Smooth muscle cell (in vitro differentiated cells): ENCODE results near the gene PLG. TPM values are rescaled to one million over a fixed set of nuclear protein-coding genes. Genes with fewer than 3 reads are reported as not detected.
A peak's percentile ranks its signal among the peaks of the same experiment; 100 is the strongest.

Experiments
- DNase-seq: peaks from one replicate; lab custom pipeline; 2025; ENCODE audit not compliant: unreplicated experiment; lab: John Stamatoyannopoulos, UW
- H2AFZ ChIP-seq: fragments of 200-600 bp; sonication (generic); 2 replicates; pipeline ENCODE4 v1.6.0; 2016; ENCODE audit warnings: antibody characterized with exemption, low read depth, mild to moderate bottlenecking
- H3F3A ChIP-seq: fragments of 200-600 bp; sonication (generic); 2 replicates; pipeline ENCODE4 v1.6.0; 2017; ENCODE audit warnings: antibody characterized with exemption, low read depth
- H3K27ac ChIP-seq: fragments of 200-600 bp; sonication (generic); 2 replicates; pipeline ENCODE4 v1.5.1; 2016; ENCODE audit warnings: low read depth, mild to moderate bottlenecking
- H3K27me3 ChIP-seq: fragments of 200-600 bp; sonication (generic); 2 replicates; pipeline ENCODE4 v1.6.1; 2016; ENCODE audit warnings: low read depth, mild to moderate bottlenecking
- H3K36me3 ChIP-seq: fragments of 200-600 bp; sonication (generic); 2 replicates; pipeline ENCODE4 v1.5.1; 2016; ENCODE audit warnings: low read depth
- H3K4me1 ChIP-seq: fragments of 200-600 bp; sonication (generic); 2 replicates; pipeline ENCODE4 v1.5.1; 2016; ENCODE audit warnings: low read depth
- H3K4me2 ChIP-seq: fragments of 200-600 bp; sonication (generic); 2 replicates; pipeline ENCODE4 v1.6.0; 2016; ENCODE audit warnings: mild to moderate bottlenecking
- H3K4me3 ChIP-seq: fragments of 200-600 bp; sonication (generic); 2 replicates; pipeline ENCODE4 v1.5.1; 2016; ENCODE audit warnings: mild to moderate bottlenecking
- H3K79me2 ChIP-seq: fragments of 200-600 bp; sonication (generic); 2 replicates; pipeline ENCODE4 v1.6.0; 2016; ENCODE audit warnings: low read depth, mild to moderate bottlenecking
- H3K9ac ChIP-seq: fragments of 200-600 bp; sonication (generic); 2 replicates; pipeline ENCODE4 v1.6.0; 2016; ENCODE audit warnings: low read depth
- H3K9me3 ChIP-seq: fragments of 200-600 bp; sonication (generic); replicated peaks from 2 replicates; pipeline ENCODE4 v1.5.1; 2016; ENCODE audit warnings: low read depth
- H4K20me1 ChIP-seq: fragments of 200-600 bp; sonication (generic); 2 replicates; pipeline ENCODE4 v1.6.0; 2016; ENCODE audit warnings: low read depth
- WGBS: methylation state at CpG from one replicate; pipeline ENCODE4 v1.1.7; 2016; ENCODE audit warnings: low lambda C conversion rate; 5-methylcytosine and 5-hydroxymethylcytosine counted together
- polyA plus RNA-seq: library from polyadenylated mRNA; unstranded; fragments of >200 nt; fragmentation: Nextera tagmentation; extraction: Ambion mirVana; gene quantifications from 2 replicates; pipeline ENCODE4 v1.2.1, GENCODE V29; 2016
- total RNA-seq: library from RNA; depleted of rRNA; stranded (reverse); fragments of >200 nt; gene quantifications from 2 replicates; pipeline ENCODE4 v1.2.3, GENCODE V29; 2014
- TF ChIP-seq, protein P1 (sequence below): fragments of 200-600 bp; sonication (generic); IDR thresholded peaks from 2 replicates; pipeline ENCODE4 v1.5.1; 2017; ENCODE audit warnings: borderline replicate concordance, mild to moderate bottlenecking, antibody characterized with exemption; ENCODE audit not compliant: insufficient read depth, poor library complexity, severe bottlenecking

The PLG gene
- total and polyA plus RNA-seq, 2 experiments from 2014 or later = 1.5 TPM; not detected in 1

DNA sequence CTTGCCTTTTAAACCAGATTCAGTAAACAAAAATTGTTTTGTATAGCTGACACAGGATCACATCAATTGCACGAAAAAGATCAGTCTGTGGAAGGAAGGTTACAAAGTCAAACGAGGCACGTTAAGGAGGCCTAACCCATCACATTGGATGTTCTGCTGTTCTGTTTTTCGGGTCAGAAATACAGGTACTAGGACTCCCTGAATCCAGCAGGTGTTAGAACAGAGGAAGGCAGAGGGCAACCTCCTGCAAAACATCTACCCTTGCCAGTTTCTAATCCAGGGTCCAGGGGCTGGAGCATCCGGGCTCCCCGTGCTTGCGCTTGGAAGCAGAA, 64.6 kb downstream of the PLG start:
- no peak for DNase-seq
- TF ChIP-seq, protein P1, sequence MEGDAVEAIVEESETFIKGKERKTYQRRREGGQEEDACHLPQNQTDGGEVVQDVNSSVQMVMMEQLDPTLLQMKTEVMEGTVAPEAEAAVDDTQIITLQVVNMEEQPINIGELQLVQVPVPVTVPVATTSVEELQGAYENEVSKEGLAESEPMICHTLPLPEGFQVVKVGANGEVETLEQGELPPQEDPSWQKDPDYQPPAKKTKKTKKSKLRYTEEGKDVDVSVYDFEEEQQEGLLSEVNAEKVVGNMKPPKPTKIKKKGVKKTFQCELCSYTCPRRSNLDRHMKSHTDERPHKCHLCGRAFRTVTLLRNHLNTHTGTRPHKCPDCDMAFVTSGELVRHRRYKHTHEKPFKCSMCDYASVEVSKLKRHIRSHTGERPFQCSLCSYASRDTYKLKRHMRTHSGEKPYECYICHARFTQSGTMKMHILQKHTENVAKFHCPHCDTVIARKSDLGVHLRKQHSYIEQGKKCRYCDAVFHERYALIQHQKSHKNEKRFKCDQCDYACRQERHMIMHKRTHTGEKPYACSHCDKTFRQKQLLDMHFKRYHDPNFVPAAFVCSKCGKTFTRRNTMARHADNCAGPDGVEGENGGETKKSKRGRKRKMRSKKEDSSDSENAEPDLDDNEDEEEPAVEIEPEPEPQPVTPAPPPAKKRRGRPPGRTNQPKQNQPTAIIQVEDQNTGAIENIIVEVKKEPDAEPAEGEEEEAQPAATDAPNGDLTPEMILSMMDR = no peak
- H3K4me3 ChIP-seq = peak overlapping the region; percentile 55
- H3K9me3 ChIP-seq = peaks cover 4% of the 10 kb centered on the region
- H3K79me2 ChIP-seq = no peaks in the 10 kb centered on the region
- H3K4me1 ChIP-seq = no peaks in the 10 kb centered on the region
- no peak overlapping the region for H3K9ac ChIP-seq
- H3K27me3 ChIP-seq = no peaks in the 10 kb centered on the region
- H2AFZ ChIP-seq = peak overlapping the region; percentile 84
- WGBS = 49% methylated on average over 7 of the region's 7 CpGs
- H3F3A ChIP-seq = no peaks in the 10 kb centered on the region
- H3K36me3 ChIP-seq = no peaks in the 10 kb centered on the region
- H3K27ac ChIP-seq = no peak overlapping the region
- H4K20me1 ChIP-seq = no peaks in the 10 kb centered on the region
- peak overlapping the region; percentile 90 for H3K4me2 ChIP-seq

DNA sequence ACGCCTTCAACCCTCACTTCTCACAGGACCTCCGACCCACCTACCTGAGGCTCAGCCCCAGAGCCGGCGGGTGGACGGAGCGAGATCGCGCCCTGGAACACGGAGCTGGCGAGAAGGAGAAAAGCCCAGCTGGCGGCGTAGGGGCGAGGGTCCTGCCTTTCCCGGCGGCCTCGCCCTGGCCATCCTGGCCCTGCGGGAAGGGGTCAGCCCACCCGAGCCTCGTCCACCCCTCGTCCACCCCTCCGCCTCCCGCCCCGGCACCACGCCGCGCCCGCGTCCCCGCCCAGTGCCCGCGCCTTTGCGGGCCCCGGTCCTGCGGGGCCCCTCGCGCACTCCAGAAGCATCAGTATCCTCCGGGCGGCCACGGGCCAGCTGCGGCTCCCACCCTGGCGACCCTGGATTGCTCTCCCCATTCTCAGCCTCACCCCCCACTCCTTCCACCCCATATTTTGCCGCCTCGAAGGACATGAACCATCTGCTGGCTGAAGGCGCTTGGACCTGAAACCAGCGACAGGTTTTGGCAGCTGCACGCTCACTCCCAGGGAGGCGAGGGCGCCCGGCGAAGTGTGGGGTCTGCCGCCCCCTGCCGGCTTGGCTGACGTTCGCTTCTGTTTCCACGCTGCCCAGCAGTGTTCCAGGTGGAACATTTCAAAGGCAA, 65.1 kb downstream of the PLG start:
- Histone ChIP-seq H3K36me3 (no peaks in the 10 kb centered on the region), H3K4me3 (peak overlapping the region; percentile 55)
- WGBS = under 1% methylated on average over 49 of the region's 55 CpGs

GRCh38 chr6:160767647-160768019, 65.6 kb downstream of the PLG start:
- Histone ChIP-seq H4K20me1 (no peaks in the 10 kb centered on the region), H3K9ac (no peak overlapping the region), H3K9me3 (peaks cover 3% of the 10 kb centered on the region), H3K27me3 (no peaks in the 10 kb centered on the region), H3K36me3 (no peaks in the 10 kb centered on the region), H3K4me2 (peak overlapping the region; percentile 90), H3K4me1 (no peaks in the 10 kb centered on the region), H3K4me3 (peak overlapping the region; percentile 55), H3K27ac (no peak overlapping the region), H2AFZ (no peak overlapping the region), H3F3A (no peaks in the 10 kb centered on the region), H3K79me2 (no peaks in the 10 kb centered on the region)
- DNase-seq = no peak
- TF ChIP-seq, protein P1 = no peak
- 51% methylated on average over 5 of the region's 5 CpGs for WGBS

More for the DNA sequence above, 65.1 kb downstream of the PLG start:
- Histone ChIP-seq H3K4me2 (peak overlapping the region; percentile 90), H3F3A (no peaks in the 10 kb centered on the region), H2AFZ (peak overlapping the region; percentile 84), H3K9me3 (peaks cover 4% of the 10 kb centered on the region), H4K20me1 (no peaks in the 10 kb centered on the region), H3K9ac (no peak overlapping the region), H3K4me1 (no peaks in the 10 kb centered on the region), H3K79me2 (no peaks in the 10 kb centered on the region), H3K27me3 (no peaks in the 10 kb centered on the region), H3K27ac (no peak overlapping the region)
- peak; percentile 21 for DNase-seq
- TF ChIP-seq, protein P1 = peak; percentile 89

DNA sequence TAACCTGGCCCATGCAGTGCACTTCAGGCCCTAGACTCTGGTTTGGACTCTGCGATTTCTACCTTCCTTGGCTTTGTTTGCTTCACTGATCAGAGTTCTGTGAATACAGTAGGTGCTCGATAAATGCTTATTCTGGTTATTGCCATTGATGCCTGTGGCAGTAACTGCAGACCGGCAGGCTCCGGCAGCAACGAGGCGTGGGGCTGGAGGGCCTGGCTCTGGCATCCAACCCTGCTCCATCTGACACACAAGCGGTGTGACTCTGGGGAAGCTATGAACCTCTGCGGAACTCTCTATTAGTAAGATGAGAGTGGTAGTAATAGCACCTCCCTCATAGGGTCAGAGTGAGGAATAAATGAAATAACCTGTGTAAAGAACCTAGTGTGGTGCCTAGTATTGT, 66.1 kb downstream of the PLG start:
- Histone ChIP-seq H3K36me3 (no peaks in the 10 kb centered on the region), H3K4me2 (no peak overlapping the region), H3K27me3 (no peaks in the 10 kb centered on the region), H3F3A (no peaks in the 10 kb centered on the region), H3K79me2 (no peaks in the 10 kb centered on the region), H3K9me3 (no peaks in the 10 kb centered on the region), H3K27ac (no peak overlapping the region), H2AFZ (no peak overlapping the region), H3K4me3 (no peak overlapping the region), H3K9ac (no peak overlapping the region), H3K4me1 (no peaks in the 10 kb centered on the region), H4K20me1 (no peaks in the 10 kb centered on the region)
- WGBS = 91% methylated on average over 8 of the region's 8 CpGs
- TF ChIP-seq, protein P1 = no peak
- DNase-seq = no peak
